ENCODE measurements around the gene TTBK1.

TTBK1 gene

GRCh38 chr6:43265564-43265963, 22.3 kb downstream of the TTBK1 start:
- no peak overlapping the region for H3K4me3 ChIP-seq
- H3K36me3 ChIP-seq = no peaks in the 10 kb centered on the region
- no peaks in the 10 kb centered on the region for H3K27me3 ChIP-seq
- no peak overlapping the region for H3K27ac ChIP-seq
- peaks cover 0 to 26% (median 25%) of the 10 kb centered on the region in 4 donors for H3K4me1 ChIP-seq
- no peak for TF ChIP-seq CTCF (IDR thresholded peaks at IDR 0.05)
- no peak for DNase-seq
- H3K9me3 ChIP-seq = no peaks in the 10 kb centered on the region
- intact Hi-C loops (cut with DNase I; ENCODE audit: low total_unique reads) = loop anchor here (2.0 to 10.0 kb wide), 2 partner anchors 69 to 239 kb away; no protein-coding TSS in a partner anchor

GRCh38 chr6:43267619-43268354, 24.5 kb downstream of the TTBK1 start:
- intact Hi-C loops (cut with DNase I; ENCODE audit: low total_unique reads) = loop anchor here (10.0 kb wide), 1 partner anchor 237 kb away; no protein-coding TSS in a partner anchor
- H3K27ac ChIP-seq = peak overlapping the region; percentile 45 to 48

GRCh38 chr6:43268355-43268700, 25.0 kb downstream of the TTBK1 start:
- TF ChIP-seq CTCF (IDR thresholded peaks at IDR 0.05) = no peak
- Histone ChIP-seq H3K27me3 (peaks cover 0 to 2% of the 10 kb centered on the region in 2 donors), H3K36me3 (no peaks in the 10 kb centered on the region), H3K9me3 (no peaks in the 10 kb centered on the region), H3K4me1 (peaks cover 0 to 26% (median 25%) of the 10 kb centered on the region in 4 donors), H3K27ac (peak overlapping the region; percentile 45 to 48), H3K4me3 (no peak overlapping the region)
- intact Hi-C loops (cut with DNase I; ENCODE audit: low total_unique reads) = loop anchor here (10.0 kb wide), 1 partner anchor 236 kb away; no protein-coding TSS in a partner anchor
- peak in 1 of 2 donors; percentile 42 for DNase-seq

More at GRCh38 chr6:43267619-43268354, 24.5 kb downstream of the TTBK1 start:
- Histone ChIP-seq H3K27me3 (no peaks in the 10 kb centered on the region), H3K4me3 (no peak overlapping the region), H3K9me3 (no peaks in the 10 kb centered on the region), H3K36me3 (no peaks in the 10 kb centered on the region), H3K4me1 (peaks cover 0 to 26% (median 25%) of the 10 kb centered on the region in 4 donors)
- TF ChIP-seq CTCF (IDR thresholded peaks at IDR 0.05) = no peak
- no peak for DNase-seq

GRCh38 chr6:43268782-43269272, 25.5 kb downstream of the TTBK1 start:
- intact Hi-C loops (cut with DNase I; ENCODE audit: low total_unique reads) = loop anchor here (10.0 kb wide), 1 partner anchor 236 kb away; no protein-coding TSS in a partner anchor
- peaks cover 0 to 26% (median 25%) of the 10 kb centered on the region in 4 donors for H3K4me1 ChIP-seq
- no peaks in the 10 kb centered on the region for H3K9me3 ChIP-seq
- no peaks in the 10 kb centered on the region for H3K36me3 ChIP-seq
- no peak for TF ChIP-seq CTCF (IDR thresholded peaks at IDR 0.05)
- peak overlapping the region; percentile 45 to 48 for H3K27ac ChIP-seq
- no peak for DNase-seq
- H3K27me3 ChIP-seq = peaks cover 0 to 7% of the 10 kb centered on the region in 2 donors
- peak overlapping the region; percentile 41 to 52 for H3K4me3 ChIP-seq

GRCh38 chr6:43269273-43270007, 26.2 kb downstream of the TTBK1 start:
- no peak for DNase-seq
- peaks cover 0 to 14% of the 10 kb centered on the region in 2 donors for H3K27me3 ChIP-seq
- TF ChIP-seq CTCF (IDR thresholded peaks at IDR 0.05) = no peak
- peak overlapping the region; percentile 41 to 52 for H3K4me3 ChIP-seq
- no peaks in the 10 kb centered on the region for H3K36me3 ChIP-seq
- H3K27ac ChIP-seq = peak overlapping the region; percentile 45 to 48
- H3K4me1 ChIP-seq = peaks cover 0 to 26% (median 25%) of the 10 kb centered on the region in 4 donors
- no peaks in the 10 kb centered on the region for H3K9me3 ChIP-seq
- intact Hi-C loops (cut with DNase I; ENCODE audit: low total_unique reads) = loop anchor here (10.0 kb wide), 1 partner anchor 235 kb away; no protein-coding TSS in a partner anchor
